ENCODE measurements around the gene BCKDHB. TPM values are rescaled to one million over a fixed set of nuclear protein-coding genes. Genes with fewer than 3 reads are reported as not detected.
A peak's percentile ranks its signal among the peaks of the same experiment; 100 is the strongest.
"Not testable (repeated sequence)": the region's sequence is repeated elsewhere in the genome, so short reads cannot be mapped to it uniquely, and the experiment has no call there.

BCKDHB gene
- total RNA-seq, 1 donor from 2014 or later: 28.4 TPM

GRCh38 chr6:80287112-80287511, 180.6 kb downstream of the BCKDHB start:
- intact Hi-C loops (cut with DNase I): no loop called here
- ATAC-seq (ENCODE audit: poor library complexity): no peak

GRCh38 chr6:80287607-80288006, 181.1 kb downstream of the BCKDHB start:
- intact Hi-C loops (cut with DNase I): no loop called here
- no peak for ATAC-seq (ENCODE audit: poor library complexity)
- DNase-seq: no peak

More at GRCh38 chr6:80287112-80287511, 180.6 kb downstream of the BCKDHB start:
- DNase-seq: no peak

- intact Hi-C loops (cut with DNase I): no loop called here
- ATAC-seq (ENCODE audit: poor library complexity): no peak
- DNase-seq: no peak
These were observed 183.3 kb downstream of the BCKDHB start for GRCh38 chr6:80289727-80290126.

- ATAC-seq (ENCODE audit: poor library complexity); intact Hi-C loops (cut with DNase I); DNase-seq: not testable (repeated sequence)
These were observed 188.1 kb downstream of the BCKDHB start for GRCh38 chr6:80294531-80294930.

GRCh38 chr6:80302716-80303115, 196.2 kb downstream of the BCKDHB start:
- ATAC-seq (ENCODE audit: poor library complexity): no peak
- no peak for DNase-seq
- intact Hi-C loops (cut with DNase I): no loop called here

GRCh38 chr6:80304014-80304413, 197.5 kb downstream of the BCKDHB start:
- intact Hi-C loops (cut with DNase I): no loop called here
- ATAC-seq (ENCODE audit: poor library complexity) (no peak), DNase-seq (no peak)

- ATAC-seq (ENCODE audit: poor library complexity) (no peak), DNase-seq (no peak)
- intact Hi-C loops (cut with DNase I): no loop called here
These were observed 208.1 kb downstream of the BCKDHB start for GRCh38 chr6:80314531-80314930.

- intact Hi-C loops (cut with DNase I): no loop called here
- ATAC-seq (ENCODE audit: poor library complexity) (no peak), DNase-seq (no peak)
These were observed 210.3 kb downstream of the BCKDHB start for GRCh38 chr6:80316686-80317231.

- DNase-seq (no peak), ATAC-seq (ENCODE audit: poor library complexity) (no peak)
- intact Hi-C loops (cut with DNase I): no loop called here
These were observed 212.7 kb downstream of the BCKDHB start for GRCh38 chr6:80319196-80319595.

- DNase-seq (no peak), ATAC-seq (ENCODE audit: poor library complexity) (no peak)
- intact Hi-C loops (cut with DNase I): no loop called here
These were observed 214.5 kb downstream of the BCKDHB start for GRCh38 chr6:80321011-80321410.

- DNase-seq (no peak), ATAC-seq (ENCODE audit: poor library complexity) (no peak)
- intact Hi-C loops (cut with DNase I): no loop called here
These were observed 219.3 kb downstream of the BCKDHB start for GRCh38 chr6:80325742-80326141.

GRCh38 chr6:80328652-80329051, 222.2 kb downstream of the BCKDHB start:
- intact Hi-C loops (cut with DNase I): no loop called here
- DNase-seq (no peak), ATAC-seq (ENCODE audit: poor library complexity) (no peak)

GRCh38 chr6:80329496-80329895, 223.0 kb downstream of the BCKDHB start:
- no peak for ATAC-seq (ENCODE audit: poor library complexity)
- DNase-seq: no peak
- intact Hi-C loops (cut with DNase I): no loop called here

GRCh38 chr6:80330961-80331360, 224.5 kb downstream of the BCKDHB start:
- intact Hi-C loops (cut with DNase I): loop anchor here (10.0 kb wide), 1 partner anchor 274 kb away; no protein-coding TSS in a partner anchor
- DNase-seq (no peak), ATAC-seq (ENCODE audit: poor library complexity) (no peak)

- no peak for DNase-seq
- ATAC-seq (ENCODE audit: poor library complexity): no peak
- intact Hi-C loops (cut with DNase I): loop anchor here (10.0 kb wide), 1 partner anchor 273 kb away; no protein-coding TSS in a partner anchor
These were observed 225.1 kb downstream of the BCKDHB start for GRCh38 chr6:80331522-80331921.

GRCh38 chr6:80331974-80332373, 225.5 kb downstream of the BCKDHB start:
- intact Hi-C loops (cut with DNase I): loop anchor here (10.0 kb wide), 1 partner anchor 273 kb away; no protein-coding TSS in a partner anchor
- ATAC-seq (ENCODE audit: poor library complexity): peak; percentile 80
- DNase-seq: no peak

GRCh38 chr6:80333342-80333741, 226.9 kb downstream of the BCKDHB start:
- intact Hi-C loops (cut with DNase I): loop anchor here (10.0 kb wide), 1 partner anchor 271 kb away; no protein-coding TSS in a partner anchor

GRCh38 chr6:80335121-80335531, 228.7 kb downstream of the BCKDHB start:
- intact Hi-C loops (cut with DNase I): loop anchor here (10.0 kb wide), 1 partner anchor 270 kb away; no protein-coding TSS in a partner anchor
- DNase-seq (no peak), ATAC-seq (ENCODE audit: poor library complexity) (no peak)

More at GRCh38 chr6:80333342-80333741, 226.9 kb downstream of the BCKDHB start:
- ATAC-seq (ENCODE audit: poor library complexity) (no peak), DNase-seq (no peak)

GRCh38 chr6:80336911-80337310, 230.4 kb downstream of the BCKDHB start:
- intact Hi-C loops (cut with DNase I): loop anchor here (10.0 kb wide), 1 partner anchor 268 kb away; no protein-coding TSS in a partner anchor
- DNase-seq: no peak

GRCh38 chr6:80338201-80338836, 231.8 kb downstream of the BCKDHB start:
- ATAC-seq (ENCODE audit: poor library complexity): peak; percentile 71
- intact Hi-C loops (cut with DNase I): loop anchor here (10.0 kb wide), 1 partner anchor 266 kb away; no protein-coding TSS in a partner anchor
- peak; percentile 63 for DNase-seq

More at GRCh38 chr6:80336911-80337310, 230.4 kb downstream of the BCKDHB start:
- ATAC-seq (ENCODE audit: poor library complexity): no peak

All from Right ventricle myocardium superior (tissue), 1 donor.